Trophoblast cell (in vitro differentiated cells and primary cell): ENCODE results near the gene CCL28.
A peak's percentile ranks its signal among the peaks of the same experiment; 100 is the strongest.

ENCODE experiments used
- DNase-seq, 2 donors: peaks; one replicate each; pipeline ENCODE4 v3.0.0-alpha.2; 2016
- H2AFZ ChIP-seq: 2 replicates; pipeline ENCODE4 v1.6.1; 2013; ENCODE audit warnings: low read length, moderate library complexity, mild to moderate bottlenecking; ENCODE audit not compliant: insufficient read depth, poor library complexity
- H2AK5ac ChIP-seq: 2 replicates; pipeline ENCODE4 v1.6.1; 2013; ENCODE audit warnings: mild to moderate bottlenecking, low read length
- H2BK120ac ChIP-seq: 2 replicates; pipeline ENCODE4 v1.6.1; 2013; ENCODE audit warnings: low read length, mild to moderate bottlenecking, moderate library complexity; ENCODE audit not compliant: insufficient read depth, poor library complexity
- H2BK12ac ChIP-seq: 2 replicates; pipeline ENCODE4 v1.6.1; 2013; ENCODE audit warnings: mild to moderate bottlenecking, low read length, moderate library complexity
- H2BK5ac ChIP-seq: 2 replicates; pipeline ENCODE4 v1.6.1; 2013; ENCODE audit warnings: low read length, low read depth, moderate library complexity, mild to moderate bottlenecking; ENCODE audit not compliant: poor library complexity
- H3K14ac ChIP-seq: 2 replicates; pipeline ENCODE4 v1.6.1; 2013; ENCODE audit warnings: mild to moderate bottlenecking, low read length
- H3K18ac ChIP-seq: 2 replicates; pipeline ENCODE4 v1.6.1; 2013; ENCODE audit warnings: mild to moderate bottlenecking, low read length
- H3K23ac ChIP-seq: 2 replicates; pipeline ENCODE4 v1.6.1; 2013; ENCODE audit warnings: low read length
- H3K27ac ChIP-seq: 2 replicates; pipeline ENCODE4 v1.5.1; 2013; ENCODE audit warnings: low read depth, mild to moderate bottlenecking, inconsistent platforms, low read length, moderate library complexity
- H3K27me3 ChIP-seq: 2 replicates; pipeline ENCODE4 v1.6.1; 2013; ENCODE audit warnings: inconsistent platforms, mild to moderate bottlenecking, low read length, moderate library complexity; ENCODE audit not compliant: insufficient read depth
- H3K36me3 ChIP-seq, 2 experiments: 1 replicate in 1 of 2; 2 replicates in 1 of 2; pipeline ENCODE4 v1.6.1; 2013; ENCODE audit warnings: low read length in 2 of 2, mild to moderate bottlenecking in 2 of 2, moderate library complexity in 1 of 2; ENCODE audit not compliant: insufficient read depth in 2 of 2, control insufficient read depth in 1 of 2
- H3K4ac ChIP-seq: 2 replicates; pipeline ENCODE4 v1.6.1; 2013; ENCODE audit warnings: low read depth, mild to moderate bottlenecking, low read length, moderate library complexity
- H3K4me1 ChIP-seq, 2 experiments: 1 replicate in 1 of 2; 2 replicates in 1 of 2; pipeline ENCODE4 v1.6.1; 2013; ENCODE audit warnings: low read length in 2 of 2, mild to moderate bottlenecking in 2 of 2, moderate library complexity in 1 of 2; ENCODE audit not compliant: insufficient read depth in 2 of 2, control insufficient read depth in 1 of 2
- H3K4me2 ChIP-seq: 2 replicates; pipeline ENCODE4 v1.6.1; 2013; ENCODE audit warnings: inconsistent platforms, mild to moderate bottlenecking, low read length, moderate library complexity
- H3K4me3 ChIP-seq: 2 replicates; pipeline ENCODE4 v1.5.1; 2013; ENCODE audit warnings: mild to moderate bottlenecking, low read depth, low read length, inconsistent platforms
- H3K79me1 ChIP-seq: one replicate; pipeline ENCODE4 v1.6.1; 2013; ENCODE audit warnings: low read length
- H3K79me2 ChIP-seq: 2 replicates; pipeline ENCODE4 v1.6.1; 2013; ENCODE audit warnings: low read length, mild to moderate bottlenecking; ENCODE audit not compliant: control insufficient read depth, insufficient read depth, poor library complexity
- H3K9ac ChIP-seq: 2 replicates; pipeline ENCODE4 v1.6.1; 2013; ENCODE audit warnings: mild to moderate bottlenecking, low read length
- H3K9me3 ChIP-seq: 2 replicates; pipeline ENCODE4 v1.6.1; 2013; ENCODE audit warnings: low read depth, mild to moderate bottlenecking, control low read depth, inconsistent platforms, low read length; ENCODE audit not compliant: insufficient read depth
- H4K12ac ChIP-seq: 2 replicates; pipeline ENCODE4 v1.6.1; 2013; ENCODE audit warnings: low read depth, mild to moderate bottlenecking, low read length, moderate library complexity
- H4K8ac ChIP-seq: 2 replicates; pipeline ENCODE4 v1.6.1; 2013; ENCODE audit warnings: low read depth, mild to moderate bottlenecking, low read length, moderate library complexity
- H4K91ac ChIP-seq: one replicate; pipeline ENCODE4 v1.6.1; 2013; ENCODE audit warnings: low read depth, mild to moderate bottlenecking, low read length, moderate library complexity
- WGBS: extraction: QIAGEN DNeasy Blood & Tissue Kit; methylation state at CpG from one replicate; pipeline ENCODE4 v1.1.7; 2013; ENCODE audit warnings: missing lambda C conversion rate; ENCODE audit not compliant: insufficient read length, insufficient coverage; ENCODE audit errors: extremely low coverage; 5-methylcytosine and 5-hydroxymethylcytosine counted together

Gene CCL28

DNA sequence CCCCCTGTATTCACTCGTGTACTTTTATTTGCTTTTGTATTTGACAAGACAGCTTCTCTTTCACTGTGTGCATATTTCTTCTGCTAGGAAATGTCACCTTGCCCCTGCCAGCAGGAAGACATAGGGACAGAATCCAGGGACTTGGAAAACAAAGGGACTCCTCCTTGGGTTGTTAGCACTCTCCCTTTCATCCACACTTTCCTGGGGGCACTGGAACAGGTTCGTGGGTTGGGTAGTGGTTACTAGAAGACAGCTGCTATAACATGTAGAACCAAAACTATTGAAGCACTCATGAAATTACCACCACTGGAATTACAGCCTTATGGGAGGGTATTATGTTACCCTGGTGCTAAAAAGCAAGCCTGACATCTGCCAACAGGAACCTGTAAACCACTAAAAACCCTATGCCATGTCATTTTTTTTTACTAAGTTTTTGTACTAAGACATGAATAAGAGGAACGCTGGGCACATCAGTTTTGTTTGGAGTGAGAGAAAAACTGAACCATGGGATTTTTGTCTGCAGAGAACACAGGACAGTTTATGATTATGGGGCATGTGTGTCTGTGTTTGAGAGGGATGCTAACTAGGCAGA lies 4.7 kb upstream of the CCL28 start:
- no CpG with 5 or more reads among the region's 3 CpGs for WGBS
- no peak overlapping the region for H3K9ac ChIP-seq
- H3K79me2 ChIP-seq: no peaks in the 10 kb centered on the region
- H3K27me3 ChIP-seq: no peaks in the 10 kb centered on the region
- H3K36me3 ChIP-seq: no peaks in the 10 kb centered on the region
- H2AFZ ChIP-seq: no peak overlapping the region
- no peak overlapping the region for H2BK12ac ChIP-seq
- no peak overlapping the region for H3K4me2 ChIP-seq
- H3K4me3 ChIP-seq: no peak overlapping the region
- no peak overlapping the region for H4K12ac ChIP-seq
- H3K9me3 ChIP-seq: no peaks in the 10 kb centered on the region
- H3K4ac ChIP-seq: no peak overlapping the region
- no peak overlapping the region for H4K91ac ChIP-seq
- H3K14ac ChIP-seq: no peak overlapping the region
- peaks cover 2 to 9% of the 10 kb centered on the region in 2 experiments for H3K4me1 ChIP-seq
- no peak for DNase-seq
- H3K23ac ChIP-seq: no peak overlapping the region
- H3K18ac ChIP-seq: no peak overlapping the region
- H2AK5ac ChIP-seq: no peak overlapping the region
- H2BK5ac ChIP-seq: no peak overlapping the region
- no peak overlapping the region for H4K8ac ChIP-seq
- peaks cover 2% of the 10 kb centered on the region for H3K79me1 ChIP-seq
- no peak overlapping the region for H3K27ac ChIP-seq
- no peak overlapping the region for H2BK120ac ChIP-seq

DNA sequence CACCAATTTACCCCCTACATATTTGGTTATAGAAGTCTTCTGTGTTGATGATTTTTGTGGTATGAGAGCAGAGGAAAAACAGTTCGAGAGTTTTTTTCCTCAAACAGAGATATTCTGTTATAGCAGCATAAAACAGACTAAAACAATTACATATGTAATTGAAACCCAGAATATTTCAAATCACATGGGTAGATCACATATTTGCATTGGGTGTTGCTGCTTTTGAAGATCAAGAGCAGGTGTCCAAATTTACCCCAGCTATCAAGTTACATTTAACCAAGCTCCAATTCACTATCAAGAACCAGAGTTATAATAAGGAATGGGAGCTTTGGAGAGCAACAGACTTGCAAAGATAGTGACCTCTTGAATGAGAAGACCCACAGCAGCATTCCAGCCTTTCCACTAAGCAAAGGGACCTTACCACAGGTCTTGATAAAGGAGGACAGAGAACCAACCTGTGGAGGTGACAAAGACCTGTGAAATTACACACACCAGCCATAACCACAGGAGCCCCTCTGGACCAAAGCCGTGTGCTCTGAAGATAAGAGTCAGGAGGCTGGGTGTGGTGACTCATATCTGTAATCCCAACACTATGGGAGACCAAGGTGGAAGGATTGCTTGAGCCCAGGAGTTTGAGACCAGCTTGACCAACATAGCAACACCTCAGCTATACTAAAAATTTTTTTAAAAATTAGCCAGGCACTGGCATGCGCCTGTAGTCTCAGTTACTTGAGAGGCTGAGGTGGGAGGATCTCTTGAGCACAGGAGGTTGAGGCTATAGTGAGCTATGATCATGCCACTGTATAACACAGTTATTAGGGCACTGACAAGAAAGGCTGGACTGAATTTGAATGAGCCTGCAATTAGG lies 4.0 kb upstream of the CCL28 start:
- no peak overlapping the region for H4K12ac ChIP-seq

DNA sequence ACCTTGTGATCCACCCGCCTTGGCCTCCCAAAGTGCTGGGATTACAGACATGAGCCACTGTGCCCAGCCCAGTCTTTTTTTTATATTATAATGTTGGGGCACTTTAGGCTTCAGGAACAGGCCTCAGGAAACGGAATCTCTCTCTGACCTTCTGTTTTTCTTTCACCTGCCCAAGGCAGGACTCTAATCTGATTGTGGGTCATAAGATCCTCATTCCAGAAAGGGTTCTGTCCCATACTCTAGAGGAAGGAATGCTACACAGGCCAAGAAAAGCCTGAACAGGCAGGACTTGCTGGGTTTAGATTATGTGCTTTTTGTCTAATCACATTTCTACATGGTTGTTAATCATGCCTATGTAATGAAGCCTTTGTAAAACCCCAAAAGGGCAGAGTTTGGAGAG lies 1.8 kb upstream of the CCL28 start:
- no peaks in the 10 kb centered on the region for H3K36me3 ChIP-seq
- H4K12ac ChIP-seq: no peak overlapping the region
- H4K8ac ChIP-seq: no peak overlapping the region
- H3K27me3 ChIP-seq: no peaks in the 10 kb centered on the region
- H3K79me1 ChIP-seq: peaks cover 2% of the 10 kb centered on the region
- no peak overlapping the region for H2BK120ac ChIP-seq
- no peak overlapping the region for H2BK5ac ChIP-seq
- H3K4me2 ChIP-seq: no peak overlapping the region
- H3K14ac ChIP-seq: no peak overlapping the region
- no peak overlapping the region for H2AK5ac ChIP-seq
- no peak overlapping the region for H3K4ac ChIP-seq
- H3K18ac ChIP-seq: no peak overlapping the region
- no peaks in the 10 kb centered on the region for H3K79me2 ChIP-seq
- DNase-seq: peak; percentile 41 to 84
- H3K9ac ChIP-seq: peak overlapping the region; percentile 26
- no peak overlapping the region for H3K27ac ChIP-seq
- whole genome bisulfite sequencing: no CpG with 5 or more reads among the region's 2 CpGs
- H3K4me1 ChIP-seq: peaks cover 2 to 9% of the 10 kb centered on the region in 2 experiments
- H3K4me3 ChIP-seq: no peak overlapping the region
- no peak overlapping the region for H2AFZ ChIP-seq
- no peak overlapping the region for H4K91ac ChIP-seq
- H3K9me3 ChIP-seq: no peaks in the 10 kb centered on the region
- H3K23ac ChIP-seq: no peak overlapping the region
- H2BK12ac ChIP-seq: no peak overlapping the region

More for the DNA sequence above, 4.0 kb upstream of the CCL28 start:
- Histone ChIP-seq H2BK5ac (no peak overlapping the region), H3K4me2 (no peak overlapping the region), H3K4me3 (no peak overlapping the region), H3K4ac (no peak overlapping the region), H3K4me1 (peaks cover 2 to 9% of the 10 kb centered on the region in 2 experiments), H3K14ac (no peak overlapping the region), H3K18ac (no peak overlapping the region), H4K8ac (no peak overlapping the region), H3K9me3 (no peaks in the 10 kb centered on the region), H4K91ac (no peak overlapping the region), H2AFZ (no peak overlapping the region), H2BK120ac (no peak overlapping the region), H3K27ac (no peak overlapping the region), H2AK5ac (no peak overlapping the region), H3K79me1 (peaks cover 2% of the 10 kb centered on the region), H3K23ac (no peak overlapping the region), H2BK12ac (no peak overlapping the region), H3K9ac (no peak overlapping the region), H3K79me2 (no peaks in the 10 kb centered on the region), H3K27me3 (no peaks in the 10 kb centered on the region), H3K36me3 (no peaks in the 10 kb centered on the region)
- no peak for DNase-seq
- no CpG with 5 or more reads among the region's 3 CpGs for WGBS

DNA sequence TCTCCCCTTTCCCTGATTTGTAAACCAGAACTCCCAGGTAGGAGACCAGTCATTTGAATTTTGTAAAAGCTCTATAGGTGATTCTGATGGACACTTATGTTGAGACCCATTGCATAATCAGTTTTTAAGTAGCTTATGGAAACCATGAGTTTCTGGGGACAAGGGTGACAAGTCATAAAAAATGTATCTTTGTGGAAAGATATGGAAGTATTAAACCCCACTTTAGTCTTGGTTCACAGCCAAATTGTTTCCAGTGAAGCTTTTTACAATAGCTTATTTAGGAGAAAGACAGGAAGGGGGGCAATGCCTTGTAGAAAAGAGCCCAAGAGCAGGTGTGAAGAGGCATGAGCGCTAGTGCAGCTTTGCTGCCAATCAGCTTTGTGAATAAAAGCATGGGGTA lies 453 bp upstream of the CCL28 start:
- no peak overlapping the region for H3K14ac ChIP-seq
- H2BK12ac ChIP-seq: no peak overlapping the region
- H4K91ac ChIP-seq: no peak overlapping the region
- H4K8ac ChIP-seq: no peak overlapping the region
- no peak overlapping the region for H3K4ac ChIP-seq
- no CpG with 5 or more reads among the region's 1 CpG for WGBS
- no peaks in the 10 kb centered on the region for H3K9me3 ChIP-seq
- no peaks in the 10 kb centered on the region for H3K36me3 ChIP-seq
- H3K4me3 ChIP-seq: no peak overlapping the region
- H3K4me1 ChIP-seq: peaks cover 2 to 9% of the 10 kb centered on the region in 2 experiments
- H2BK120ac ChIP-seq: no peak overlapping the region
- no peak overlapping the region for H3K23ac ChIP-seq
- H3K27me3 ChIP-seq: no peaks in the 10 kb centered on the region
- H2AK5ac ChIP-seq: no peak overlapping the region
- H2AFZ ChIP-seq: no peak overlapping the region
- no peak overlapping the region for H3K4me2 ChIP-seq
- H3K79me2 ChIP-seq: no peaks in the 10 kb centered on the region
- no peak overlapping the region for H3K9ac ChIP-seq
- no peak overlapping the region for H3K27ac ChIP-seq
- no peak overlapping the region for H4K12ac ChIP-seq
- H2BK5ac ChIP-seq: no peak overlapping the region
- H3K79me1 ChIP-seq: peaks cover 2% of the 10 kb centered on the region
- DNase-seq: no peak
- no peak overlapping the region for H3K18ac ChIP-seq
